ENCODE data around the gene FCGR1A.
"Not testable (repeated sequence)": the region's sequence is repeated elsewhere in the genome, so short reads cannot be mapped to it uniquely, and the experiment has no call there.

Gene FCGR1A

GRCh38 chr1:149841149-149841548, 58.7 kb downstream of the FCGR1A start:
- DNase-seq, result not testable (repeated sequence)

All from bone marrow (tissue), 2 donors.